GM12878 (cell line): Measurements from ENCODE around the gene S100A16.

Experiments
- BRCA1 ChIP-seq: IDR thresholded peaks from 2 replicates; pipeline ENCODE4 v1.6.1; 2011; ENCODE audit warnings: low read depth, low read length, improper control_type of control experiment
- CTCF ChIP-seq, 3 experiments: IDR thresholded peaks in 2 of 3; conservative IDR thresholded peaks in 1 of 3; 2 replicates each; pipeline ENCODE4 v1.5.1; 2011; ENCODE audit warnings: low read depth in 3 of 3, low read length in 3 of 3, mild to moderate bottlenecking in 3 of 3, control low read depth in 2 of 3, moderate library complexity in 2 of 3, inconsistent platforms in 1 of 3, mixed read lengths in 1 of 3; ENCODE audit not compliant: control insufficient read depth in 2 of 3, insufficient read depth in 1 of 3; ENCODE audit errors: extremely low read depth in 1 of 3
- DPF2 ChIP-seq: fragments of 450-650 bp; IDR thresholded peaks from 2 replicates; pipeline ENCODE4 v1.6.1; 2017; ENCODE audit warnings: mild to moderate bottlenecking
- JUND ChIP-seq: IDR thresholded peaks from 2 replicates; pipeline ENCODE4 v1.6.1; 2012; ENCODE audit warnings: low read depth, mild to moderate bottlenecking, low read length, improper control_type of control experiment, moderate library complexity
- MTA3 ChIP-seq: IDR thresholded peaks from 2 replicates; pipeline ENCODE4 v1.6.1; 2012; ENCODE audit warnings: low read length, inconsistent platforms, borderline replicate concordance
- MXI1 ChIP-seq: fragments of 150-350 bp; IDR thresholded peaks from 2 replicates; pipeline ENCODE4 v1.6.1; 2011; ENCODE audit warnings: low read depth, mild to moderate bottlenecking, inconsistent platforms, low read length, improper control_type of control experiment
- POLR2A ChIP-seq: IDR thresholded peaks from 2 replicates; pipeline ENCODE4 v1.6.1; 2011; ENCODE audit warnings: low read depth, mild to moderate bottlenecking, low read length
- RCOR1 ChIP-seq: conservative IDR thresholded peaks from 2 replicates; pipeline ENCODE4 v1.6.1; 2012; ENCODE audit warnings: low read depth, low read length, improper control_type of control experiment
- TCF7 ChIP-seq: IDR thresholded peaks from 2 replicates; pipeline ENCODE4 v1.6.1; 2014; ENCODE audit warnings: antibody characterized with exemption, borderline replicate concordance
- TF ChIP-seq, protein P1 (sequence below): fragments of 450-650 bp; IDR thresholded peaks from 2 replicates; pipeline ENCODE4 v1.6.1; 2017; ENCODE audit warnings: antibody characterized with exemption, mild to moderate bottlenecking, moderate library complexity

GRCh38 chr1:153610811-153611301, 2.1 kb downstream of the S100A16 start:
- TF ChIP-seq JUND, result no peak
- no peak for TF ChIP-seq MTA3
- no peak for TF ChIP-seq POLR2A
- no peak for TF ChIP-seq CTCF (IDR thresholded peaks at IDR 0.05 in 2 of 3, conservative IDR thresholded peaks at IDR 0.05 in 1 of 3; ENCODE audit: control insufficient read depth in 2 of 3, extremely low read depth in 1 of 3, insufficient read depth in 1 of 3, low read depth in 3 of 3, low read length in 3 of 3)
- TF ChIP-seq MXI1, result no peak
- TF ChIP-seq BRCA1, result no peak
- TF ChIP-seq RCOR1, result no peak
- TF ChIP-seq, protein P1, sequence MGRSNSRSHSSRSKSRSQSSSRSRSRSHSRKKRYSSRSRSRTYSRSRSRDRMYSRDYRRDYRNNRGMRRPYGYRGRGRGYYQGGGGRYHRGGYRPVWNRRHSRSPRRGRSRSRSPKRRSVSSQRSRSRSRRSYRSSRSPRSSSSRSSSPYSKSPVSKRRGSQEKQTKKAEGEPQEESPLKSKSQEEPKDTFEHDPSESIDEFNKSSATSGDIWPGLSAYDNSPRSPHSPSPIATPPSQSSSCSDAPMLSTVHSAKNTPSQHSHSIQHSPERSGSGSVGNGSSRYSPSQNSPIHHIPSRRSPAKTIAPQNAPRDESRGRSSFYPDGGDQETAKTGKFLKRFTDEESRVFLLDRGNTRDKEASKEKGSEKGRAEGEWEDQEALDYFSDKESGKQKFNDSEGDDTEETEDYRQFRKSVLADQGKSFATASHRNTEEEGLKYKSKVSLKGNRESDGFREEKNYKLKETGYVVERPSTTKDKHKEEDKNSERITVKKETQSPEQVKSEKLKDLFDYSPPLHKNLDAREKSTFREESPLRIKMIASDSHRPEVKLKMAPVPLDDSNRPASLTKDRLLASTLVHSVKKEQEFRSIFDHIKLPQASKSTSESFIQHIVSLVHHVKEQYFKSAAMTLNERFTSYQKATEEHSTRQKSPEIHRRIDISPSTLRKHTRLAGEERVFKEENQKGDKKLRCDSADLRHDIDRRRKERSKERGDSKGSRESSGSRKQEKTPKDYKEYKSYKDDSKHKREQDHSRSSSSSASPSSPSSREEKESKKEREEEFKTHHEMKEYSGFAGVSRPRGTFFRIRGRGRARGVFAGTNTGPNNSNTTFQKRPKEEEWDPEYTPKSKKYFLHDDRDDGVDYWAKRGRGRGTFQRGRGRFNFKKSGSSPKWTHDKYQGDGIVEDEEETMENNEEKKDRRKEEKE, result no peak
- no peak for TF ChIP-seq TCF7
- no peak for TF ChIP-seq DPF2
